ENCODE data around the gene CENPA.
A peak's percentile ranks its signal among the peaks of the same experiment; 100 is the strongest.
"Not testable (repeated sequence)": the region's sequence is repeated elsewhere in the genome, so short reads cannot be mapped to it uniquely, and the experiment has no call there.

The CENPA gene

DNA sequence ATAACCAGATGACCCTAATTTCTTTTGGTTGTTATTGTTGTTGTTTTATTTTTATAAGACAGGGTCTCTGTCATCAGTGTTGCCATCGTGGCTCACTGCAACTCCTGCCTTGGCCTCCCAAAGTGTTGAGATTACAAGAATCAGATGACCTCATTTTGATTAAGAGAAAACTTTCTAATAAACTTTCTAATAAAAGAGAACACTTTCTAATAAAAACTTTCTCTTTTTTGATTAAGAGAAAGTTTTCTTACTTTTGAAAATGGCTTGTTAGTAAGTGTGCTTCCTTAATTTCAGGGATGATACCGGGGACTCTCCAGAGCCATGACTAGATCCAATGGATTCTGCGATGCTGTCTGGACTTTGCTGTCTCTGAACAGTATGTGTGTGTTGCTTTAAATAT lies 7.7 kb downstream of the CENPA start:
- no peak for DNase-seq

DNA sequence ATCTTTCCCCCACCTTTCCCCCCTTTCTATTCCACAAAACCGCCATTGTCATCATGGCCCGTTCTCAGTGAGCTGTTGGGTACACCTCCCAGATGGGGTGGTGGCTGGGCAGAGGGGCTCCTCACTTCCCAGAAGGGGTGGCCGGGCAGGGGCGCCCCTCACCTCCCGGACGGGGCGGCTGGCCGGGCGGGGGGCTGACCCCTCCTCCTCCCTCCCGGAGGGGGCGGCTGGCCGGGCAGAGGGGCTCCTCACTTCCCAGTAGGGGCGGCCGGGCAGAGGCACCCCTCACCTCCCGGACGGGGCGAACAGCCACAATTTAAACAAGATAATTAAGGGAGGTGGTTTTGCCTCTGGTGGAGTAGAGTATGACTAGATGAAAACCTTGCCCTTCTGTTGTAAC lies 9.3 kb downstream of the CENPA start:
- DNase-seq: not testable (repeated sequence)

DNA sequence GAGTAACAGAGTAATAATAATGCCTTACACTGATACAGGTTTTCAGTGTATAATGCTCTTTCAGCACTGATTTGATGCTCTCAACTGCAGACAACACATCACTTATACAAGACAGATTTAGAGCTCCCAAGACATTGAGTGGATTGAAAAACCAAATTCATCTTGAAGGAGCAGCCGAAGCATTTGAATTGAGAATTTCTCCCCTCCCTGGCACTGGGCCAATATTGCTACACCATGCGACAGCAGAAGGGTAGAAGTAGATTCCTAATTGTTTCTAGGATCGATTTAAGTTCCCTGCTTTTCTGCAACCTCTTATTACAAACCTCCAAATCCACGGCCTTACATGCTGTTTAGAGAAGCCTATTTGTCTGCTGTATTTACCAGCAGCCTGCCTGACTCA lies 15.5 kb downstream of the CENPA start:
- DNase-seq: no peak

DNA sequence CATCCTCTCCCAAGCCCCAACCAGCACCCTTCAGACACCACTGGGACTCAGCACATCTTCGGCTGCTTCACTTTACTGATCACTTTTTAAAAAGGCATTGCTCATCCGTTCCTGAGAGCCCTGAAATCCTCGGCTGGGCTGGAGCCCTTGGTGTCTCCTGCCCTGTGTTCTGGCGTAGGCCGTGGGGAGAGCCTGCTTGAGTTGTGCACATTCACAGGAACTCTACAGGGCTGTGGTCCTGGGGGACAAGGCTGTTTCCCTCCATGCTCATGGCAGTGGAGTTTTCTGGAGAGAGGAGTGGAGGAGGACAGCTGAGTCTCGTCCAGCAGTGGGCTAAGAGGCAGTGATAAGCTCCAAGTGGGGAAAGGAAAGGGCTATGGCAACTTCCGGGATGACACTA lies 15.9 kb downstream of the CENPA start:
- DNase-seq: no peak

DNA sequence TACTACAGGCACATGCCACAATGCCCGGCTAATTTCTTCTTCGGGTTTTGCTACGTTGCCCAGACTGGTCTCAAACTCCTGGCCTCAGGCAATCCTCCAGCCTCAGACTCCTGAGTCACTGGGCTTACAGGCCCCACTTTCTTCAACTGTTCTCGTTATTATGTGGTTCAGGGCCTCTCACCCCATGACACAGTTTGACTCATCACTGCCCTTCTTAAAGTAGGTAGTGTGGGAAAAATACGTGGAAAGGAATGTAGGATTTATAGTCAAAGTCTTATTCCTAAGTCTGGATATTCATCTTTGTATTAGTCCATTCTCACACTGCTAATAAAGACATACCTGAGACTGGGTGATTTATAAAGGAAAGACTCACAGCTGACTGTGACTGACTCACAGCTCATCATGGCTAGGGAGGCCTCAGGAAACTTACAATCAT lies 19.4 kb downstream of the CENPA start:
- DNase-seq: no peak

DNA sequence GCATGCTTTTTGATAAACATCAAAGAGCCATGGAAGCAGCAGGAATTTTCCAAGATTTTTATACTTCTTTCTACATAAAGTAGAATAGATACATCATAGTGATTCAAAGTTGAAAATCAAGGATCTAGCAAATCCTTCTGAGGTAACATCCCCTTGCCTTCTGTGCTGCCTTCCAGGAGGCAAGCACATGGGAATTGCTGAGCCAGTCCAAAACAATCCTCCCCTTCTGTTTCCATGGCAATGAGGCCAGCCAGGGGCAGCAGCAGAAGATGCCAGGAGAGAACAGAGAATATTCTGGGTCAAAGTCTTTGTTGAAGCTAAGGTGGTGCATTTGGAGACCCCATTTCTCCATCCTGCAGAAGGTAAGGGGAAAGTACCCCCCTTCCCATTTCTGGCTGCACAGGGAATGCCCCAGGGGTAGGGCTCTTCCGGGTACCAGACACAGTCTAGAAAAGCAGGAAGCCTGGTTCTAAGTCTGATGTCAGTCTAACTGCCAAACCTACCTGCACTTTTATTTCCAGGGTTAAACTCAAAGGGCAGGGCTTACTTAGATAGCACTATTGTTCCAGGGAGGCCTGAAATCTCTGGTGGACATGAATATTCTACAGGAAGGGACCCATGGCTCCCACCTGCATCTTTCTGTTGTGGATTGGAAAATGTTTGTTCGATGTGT lies 22.1 kb downstream of the CENPA start:
- no peak for DNase-seq

DNA sequence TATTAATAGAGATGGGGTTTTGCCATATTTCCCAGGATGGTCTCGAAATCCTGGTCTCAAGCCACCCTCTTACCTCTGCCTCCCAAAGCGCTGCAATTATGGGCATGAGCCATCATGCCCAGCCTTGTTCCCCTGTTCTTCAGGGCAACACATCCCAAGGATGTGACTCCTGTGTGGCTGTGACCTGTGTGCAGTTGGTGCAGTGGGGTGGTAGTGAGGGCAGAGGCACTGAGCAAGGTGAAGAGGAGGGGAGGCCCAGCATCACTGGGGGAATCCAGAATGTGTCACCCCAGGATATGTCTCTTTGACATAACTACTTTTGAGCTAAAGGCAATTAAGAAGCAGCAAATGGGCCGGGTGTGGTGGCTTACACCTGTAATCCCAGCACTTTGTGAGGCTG lies 23.4 kb downstream of the CENPA start:
- DNase-seq: peak; percentile 8

DNA sequence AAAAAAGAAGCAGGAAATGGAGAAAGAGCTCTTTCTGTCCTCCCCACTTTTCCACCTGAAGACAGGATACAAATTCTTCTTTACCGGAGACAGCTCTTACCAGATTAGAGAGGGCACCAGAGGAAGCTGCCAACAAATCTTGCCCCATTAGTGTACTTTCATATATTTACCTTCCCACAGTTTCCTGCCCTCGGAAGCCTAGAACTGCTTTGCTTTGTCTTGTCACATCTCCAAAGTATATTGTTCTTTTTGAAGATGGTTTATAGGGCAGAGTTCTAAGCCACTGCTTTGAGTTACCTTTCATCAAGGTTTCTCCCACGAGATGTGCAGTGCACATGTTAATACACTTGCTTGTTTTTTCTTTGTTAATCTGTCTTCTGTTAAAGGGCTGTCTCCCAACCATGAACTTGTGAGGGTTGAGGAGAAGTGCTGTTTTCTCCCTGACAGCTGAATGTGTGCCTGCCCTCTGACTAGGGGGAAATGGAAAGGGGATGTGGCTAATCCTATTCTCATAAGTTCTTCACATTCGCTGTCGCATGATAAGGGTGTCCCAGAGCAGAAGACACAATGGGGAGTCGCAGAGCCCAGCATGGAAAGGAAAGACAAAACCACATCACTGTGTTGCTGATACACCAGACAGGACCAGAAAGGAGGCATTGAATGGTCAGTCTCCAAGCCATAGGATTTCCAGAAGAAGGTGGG lies 24.2 kb downstream of the CENPA start:
- no peak for DNase-seq

DNA sequence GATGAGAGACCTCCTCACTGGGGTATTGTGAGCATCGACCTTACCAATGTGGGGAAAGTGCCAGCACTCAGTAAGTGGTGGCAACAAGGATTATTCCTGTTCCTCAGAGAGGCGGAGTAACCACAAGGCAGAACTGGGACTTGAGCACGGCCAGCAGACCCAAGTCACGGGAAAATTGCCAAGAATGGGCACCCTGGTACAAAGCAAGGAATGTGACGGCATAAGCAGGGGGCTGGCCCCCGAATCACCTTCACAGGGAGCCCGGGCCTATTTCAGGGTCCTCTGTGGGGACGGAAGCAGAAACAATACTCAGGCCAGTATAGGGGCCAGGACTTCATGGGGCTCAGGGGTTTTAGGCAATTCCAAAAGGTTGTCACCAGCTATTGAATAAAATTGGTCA lies 25.4 kb downstream of the CENPA start:
- DNase-seq: no peak

DNA sequence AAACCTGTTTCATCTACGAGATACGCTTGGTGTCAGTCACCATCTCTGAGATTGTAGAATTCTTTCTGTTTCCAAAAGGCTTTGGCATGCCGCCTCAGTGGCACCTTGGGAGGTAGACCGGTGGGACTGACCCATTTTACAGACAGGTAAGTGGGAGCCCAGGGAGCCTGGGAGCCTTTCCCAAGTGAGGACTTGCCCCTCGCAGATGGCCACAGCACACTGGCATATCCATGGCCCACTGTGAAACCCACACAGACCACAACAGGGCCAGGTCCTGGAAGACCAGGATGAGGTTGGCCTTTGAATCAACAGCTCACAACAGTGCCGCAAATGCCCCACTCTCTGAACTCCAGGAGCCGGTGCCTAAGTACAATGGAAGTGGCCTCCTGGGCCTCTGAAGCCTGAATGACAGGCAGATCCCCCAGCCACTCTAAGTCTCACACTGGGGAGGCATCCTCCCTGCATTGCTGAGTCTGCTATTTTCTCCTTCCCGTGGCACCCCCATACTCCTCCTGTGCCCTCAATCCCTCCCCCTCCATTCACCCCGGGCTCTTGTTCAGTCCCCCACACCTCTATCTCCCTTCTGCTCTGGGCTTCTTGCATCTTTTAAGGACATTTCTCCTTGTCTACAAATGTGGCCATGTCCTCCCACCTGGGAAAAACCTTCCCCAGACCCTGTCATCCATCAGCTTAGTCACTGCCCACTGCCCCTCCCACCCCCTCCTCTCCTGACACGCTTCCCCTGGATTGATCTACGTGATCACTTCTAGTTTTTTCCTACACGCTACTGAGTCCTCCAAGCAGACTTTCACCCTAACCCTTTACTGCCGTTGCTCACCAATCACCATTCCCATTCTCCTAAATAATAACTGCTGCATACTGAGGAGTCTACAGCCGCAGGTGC lies 26.2 kb downstream of the CENPA start:
- DNase-seq: no peak

DNA sequence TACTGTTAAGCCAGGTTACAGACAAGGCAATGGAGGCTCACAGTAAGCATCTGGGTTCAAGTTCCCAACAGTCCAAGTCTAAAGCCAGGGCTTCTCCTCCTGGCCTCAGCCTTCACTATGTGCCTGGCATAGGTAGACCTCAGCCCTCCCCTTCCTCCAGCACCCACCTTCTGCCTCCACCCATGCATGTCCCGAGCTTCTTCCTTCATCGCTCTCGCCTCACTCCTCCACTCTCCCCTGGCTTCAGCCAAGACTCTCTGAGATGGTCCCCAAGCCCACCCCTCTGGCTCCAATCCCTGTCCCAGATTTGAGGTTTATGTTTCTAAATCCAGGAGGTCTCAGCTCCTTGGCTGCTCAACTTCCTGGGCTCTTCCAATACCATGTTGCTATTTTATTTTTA lies 26.9 kb downstream of the CENPA start:
- DNase-seq: no peak

DNA sequence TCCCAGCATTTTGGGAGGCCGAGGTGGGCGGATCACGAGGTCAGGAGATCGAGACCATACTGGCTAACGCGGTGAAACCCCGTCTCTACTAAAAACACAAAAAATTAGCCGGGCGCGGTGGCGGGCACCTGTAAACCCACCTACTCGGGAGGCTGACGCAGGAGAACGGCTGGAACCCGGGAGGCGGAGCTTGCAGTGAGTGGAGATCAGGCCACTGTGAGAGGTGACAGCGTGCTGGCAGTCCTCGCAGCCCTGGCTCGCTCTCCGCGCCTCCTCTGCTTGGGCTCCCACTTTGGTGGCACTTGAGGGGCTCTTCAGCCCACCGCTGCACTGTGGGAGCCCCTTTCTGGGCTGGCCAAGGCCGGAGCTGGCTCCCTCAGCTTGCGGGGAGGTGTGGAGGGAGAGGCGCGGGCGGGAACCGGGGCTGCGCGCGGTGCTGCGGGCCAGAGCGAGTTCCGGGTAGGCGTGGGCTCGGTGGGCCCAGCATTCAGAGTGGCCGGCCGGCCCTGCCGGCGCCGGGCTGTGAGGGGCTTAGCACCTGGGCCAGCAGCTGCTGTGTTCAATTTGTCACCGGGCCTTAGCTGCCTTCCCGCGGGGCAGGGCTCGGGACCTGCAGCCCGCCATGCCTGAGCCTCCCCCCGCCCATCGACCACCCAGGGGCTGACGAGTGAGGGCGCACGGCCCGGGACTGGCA lies 28.4 kb downstream of the CENPA start:
- DNase-seq: not testable (repeated sequence)

DNA sequence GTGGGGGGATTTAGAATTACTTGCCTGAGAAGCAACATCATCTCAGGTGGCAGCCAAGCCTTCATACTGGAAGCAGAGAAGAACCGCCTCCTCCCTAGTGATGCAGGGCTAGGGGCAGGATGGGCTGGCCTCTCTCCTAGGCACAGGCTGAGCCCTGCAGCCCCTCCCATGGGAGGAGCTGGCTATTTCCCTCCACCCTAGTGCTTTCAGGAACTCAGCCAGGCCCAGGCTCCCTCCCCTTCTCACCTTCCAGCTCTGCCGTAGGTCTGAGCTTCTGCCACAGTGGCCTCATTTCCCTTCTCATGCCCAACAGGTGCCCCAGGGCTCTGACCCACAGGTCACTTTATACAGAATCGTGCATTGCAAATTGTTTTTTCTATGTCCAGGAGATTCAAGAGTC lies 31.0 kb downstream of the CENPA start:
- DNase-seq: no peak

DNA sequence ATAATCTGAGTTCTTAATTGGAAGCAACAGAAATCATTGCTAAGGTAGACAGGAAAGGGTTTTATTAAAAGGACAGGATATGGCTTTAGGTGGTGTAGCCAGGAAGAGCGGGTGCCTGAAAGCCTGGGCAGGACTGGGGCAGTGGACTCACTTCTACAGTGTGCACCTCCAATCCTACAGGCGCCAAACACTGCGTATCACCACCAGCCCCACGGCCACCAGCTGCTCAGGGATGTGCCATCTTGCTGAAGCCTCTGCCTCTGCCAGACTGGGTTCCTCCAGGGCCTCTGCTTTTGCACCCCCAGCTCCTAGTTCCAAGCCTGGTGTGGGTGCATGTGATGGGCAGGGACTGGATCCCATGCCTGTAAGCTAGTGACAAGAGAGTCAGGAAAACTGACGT lies 32.4 kb downstream of the CENPA start:
- DNase-seq: no peak

DNA sequence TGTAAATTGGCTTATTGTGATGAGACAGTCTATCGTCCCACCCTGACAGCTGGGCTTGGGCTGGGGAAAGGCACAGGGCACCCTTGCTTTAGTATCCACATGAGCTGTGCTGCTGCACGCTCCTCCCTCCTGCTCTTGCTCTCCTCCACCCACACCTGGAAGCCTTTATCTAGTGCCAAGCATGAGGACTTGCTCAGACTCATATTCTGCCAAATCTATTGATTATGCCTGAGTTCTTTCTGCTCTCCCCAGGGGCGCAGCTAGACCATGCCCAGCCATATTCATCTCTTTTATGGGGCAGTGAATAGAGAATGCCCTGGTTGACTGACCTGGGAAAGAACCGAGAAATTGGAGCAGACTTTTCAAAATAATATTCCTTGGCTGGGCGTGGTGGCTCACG lies 33.1 kb downstream of the CENPA start:
- DNase-seq: no peak

DNA sequence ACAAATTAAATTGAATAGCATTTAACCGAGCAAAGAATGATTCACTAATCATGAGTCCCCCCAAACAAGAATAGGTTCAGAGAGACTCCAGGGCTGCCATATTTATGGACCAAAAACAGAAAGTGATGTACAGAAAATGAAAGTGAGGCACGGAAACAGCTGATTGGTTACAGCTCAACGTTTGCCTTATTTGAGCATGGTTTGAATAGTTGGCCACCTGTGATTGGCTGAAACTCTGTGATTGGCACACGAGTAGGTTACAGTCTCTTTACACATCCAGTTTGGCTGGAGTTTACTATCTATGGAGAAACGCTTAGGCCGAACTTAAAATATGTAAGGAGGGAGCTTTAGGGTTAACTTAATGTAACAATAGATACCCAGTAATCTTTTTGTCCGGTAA lies 35.1 kb downstream of the CENPA start:
- DNase-seq: no peak

DNA sequence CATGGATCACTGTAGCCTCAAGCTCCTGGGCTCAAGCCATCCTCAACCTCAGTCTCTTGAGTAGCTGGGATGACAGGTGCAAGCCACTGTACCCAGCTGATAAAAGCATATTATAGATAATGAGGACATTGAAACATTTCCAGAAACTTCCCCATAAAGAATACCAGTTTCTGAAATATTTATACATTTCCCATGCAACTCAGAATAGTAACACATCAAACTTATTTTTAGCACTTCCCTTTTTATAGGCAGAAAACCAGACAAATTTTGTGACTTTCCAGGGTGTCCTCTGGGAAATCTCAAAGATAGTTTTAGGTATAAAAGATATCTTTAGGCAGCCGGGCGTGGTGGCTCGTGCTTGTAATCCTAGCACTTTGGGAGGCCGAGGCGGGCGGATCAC lies 37.0 kb downstream of the CENPA start:
- no peak for DNase-seq

DNA sequence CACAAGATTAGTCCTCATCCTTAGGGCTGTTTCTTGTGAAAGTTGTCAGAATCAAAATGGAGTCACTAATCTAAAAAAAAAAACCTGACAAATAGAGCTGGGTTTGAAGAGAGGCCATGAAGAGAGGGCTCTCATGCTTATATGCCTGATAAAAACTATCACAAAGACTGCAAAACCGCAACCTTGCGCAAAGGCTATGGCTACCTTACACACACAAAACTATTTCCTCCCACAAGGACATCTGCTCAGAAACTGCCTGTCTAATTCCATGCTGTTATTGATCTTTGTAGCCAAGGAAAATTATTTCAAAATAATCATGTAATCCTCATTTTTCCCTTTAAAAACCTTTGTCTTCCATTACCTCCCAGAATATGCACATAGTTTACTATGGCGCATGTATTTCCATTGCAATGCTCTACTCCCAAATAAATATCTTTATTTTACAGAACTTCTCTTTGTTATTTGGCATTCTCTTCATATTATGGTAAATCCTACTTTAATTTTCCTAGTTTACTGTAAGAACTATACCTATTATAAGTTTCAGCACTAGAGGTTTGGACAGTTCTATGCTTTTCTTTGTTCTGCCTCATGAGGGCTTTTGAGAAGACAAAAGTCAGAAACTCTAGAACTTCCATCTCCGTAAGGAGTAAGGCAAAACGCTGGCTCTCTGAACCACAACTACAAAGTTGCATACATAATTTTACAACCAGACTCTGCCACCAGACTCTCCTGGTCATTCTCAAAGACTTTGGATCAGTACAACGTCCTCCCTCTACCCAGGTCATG lies 52.5 kb downstream of the CENPA start:
- no peak for DNase-seq

DNA sequence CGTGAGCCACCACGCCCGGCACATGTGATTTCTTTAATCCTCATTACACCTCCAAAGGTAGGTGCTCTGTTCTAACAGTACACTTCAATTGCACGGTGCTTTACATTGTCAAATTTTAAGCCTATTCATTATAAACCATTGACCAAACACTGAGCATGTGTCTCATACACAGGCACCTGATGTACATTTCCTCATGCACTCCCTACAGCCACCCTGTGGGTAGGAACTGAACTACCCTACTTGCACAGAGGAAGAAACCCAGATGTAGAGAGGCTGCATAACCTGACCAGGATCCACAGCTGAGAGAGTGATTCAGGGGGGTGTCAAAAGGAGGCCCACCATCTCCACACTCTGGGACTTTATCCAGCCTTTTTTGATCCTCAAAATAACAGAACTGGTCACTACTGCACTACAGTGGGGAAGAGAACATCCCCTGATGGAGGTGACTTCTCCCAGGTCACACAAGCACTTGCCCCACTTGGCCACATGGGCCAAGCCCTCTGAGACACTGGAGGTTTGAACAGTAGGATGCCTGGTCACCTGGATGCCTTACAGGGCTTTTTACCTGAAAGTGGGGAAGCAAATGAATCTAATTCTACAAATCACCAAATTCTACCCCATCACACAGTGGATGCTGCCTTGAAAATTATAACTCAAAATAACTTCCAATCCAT lies 55.2 kb downstream of the CENPA start:
- DNase-seq: no peak

DNA sequence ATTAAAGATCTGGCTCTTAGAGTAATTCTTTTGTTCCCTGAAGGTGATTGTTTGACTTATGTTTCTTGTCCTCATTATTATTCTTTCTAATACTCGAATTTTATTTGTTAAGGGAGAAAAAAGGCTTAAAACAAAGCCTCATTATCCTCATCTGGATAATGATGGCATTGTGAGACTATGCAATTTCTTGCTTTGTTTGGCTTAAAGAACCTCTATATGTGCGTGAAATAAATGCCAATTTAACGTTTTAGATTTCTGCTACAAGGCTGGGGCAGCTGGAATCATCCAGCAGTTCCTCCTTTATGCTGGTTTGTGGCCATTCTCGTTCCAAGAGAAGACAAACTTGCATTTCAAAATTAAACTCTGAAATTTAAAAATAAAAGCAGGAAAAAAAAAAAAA lies 57.2 kb downstream of the CENPA start:
- no peak for DNase-seq

All from activated CD4-positive, alpha-beta T cell treated with anti-CD3 and anti-CD28 coated beads for 48 hours (primary cell).